22Rv1 (cell line): ENCODE data around the gene CIRBP.

Experiments
- H3K27ac ChIP-seq: fragments of 450-650 bp; 2 replicates; pipeline ENCODE4 v1.5.1; 2017
- ZFX ChIP-seq: fragments of 450-650 bp; IDR thresholded peaks from 2 replicates; pipeline ENCODE4 v1.6.1; 2017; ENCODE audit warnings: antibody characterized with exemption, borderline replicate concordance
- TF ChIP-seq, protein P1 (sequence below): fragments of 450-650 bp; IDR thresholded peaks from 2 replicates; pipeline ENCODE4 v1.5.1; 2017; ENCODE audit warnings: mild to moderate bottlenecking

The CIRBP gene

DNA sequence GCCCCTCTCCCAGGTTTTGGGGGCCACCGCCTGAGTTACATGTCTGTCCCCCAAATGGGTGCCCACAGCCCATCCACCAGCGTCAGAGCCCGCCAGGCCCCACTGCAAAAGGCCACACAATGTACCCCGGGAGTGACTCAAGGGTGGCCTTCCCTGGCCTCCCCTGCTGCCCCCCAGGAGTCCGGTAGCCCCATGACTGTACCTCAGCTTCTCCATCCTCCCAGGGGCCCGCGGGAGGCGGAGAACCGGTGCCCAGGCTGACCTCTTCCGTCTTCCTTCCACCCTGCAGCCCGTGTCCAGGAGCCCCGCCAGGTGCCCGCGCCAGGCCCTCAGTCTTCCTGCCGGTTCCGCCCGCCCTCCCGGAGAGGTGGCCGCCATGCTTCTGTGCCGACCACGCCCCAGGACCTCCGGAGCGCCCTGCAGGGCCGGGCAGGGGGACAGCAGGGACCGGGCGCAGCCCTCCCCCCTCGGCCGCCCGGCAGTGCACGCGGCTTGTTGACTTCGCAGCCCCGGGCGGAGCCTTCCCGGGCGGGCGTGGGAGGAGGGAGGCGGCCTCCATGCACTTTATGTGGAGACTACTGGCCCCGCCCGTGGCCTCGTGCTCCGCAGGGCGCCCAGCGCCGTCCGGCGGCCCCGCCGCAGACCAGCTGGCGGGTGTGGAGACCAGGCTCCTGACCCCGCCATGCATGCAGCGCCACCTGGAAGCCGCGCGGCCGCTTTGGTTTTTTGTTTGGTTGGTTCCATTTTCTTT, 41.7 kb upstream of the CIRBP start:
- TF ChIP-seq, protein P1, sequence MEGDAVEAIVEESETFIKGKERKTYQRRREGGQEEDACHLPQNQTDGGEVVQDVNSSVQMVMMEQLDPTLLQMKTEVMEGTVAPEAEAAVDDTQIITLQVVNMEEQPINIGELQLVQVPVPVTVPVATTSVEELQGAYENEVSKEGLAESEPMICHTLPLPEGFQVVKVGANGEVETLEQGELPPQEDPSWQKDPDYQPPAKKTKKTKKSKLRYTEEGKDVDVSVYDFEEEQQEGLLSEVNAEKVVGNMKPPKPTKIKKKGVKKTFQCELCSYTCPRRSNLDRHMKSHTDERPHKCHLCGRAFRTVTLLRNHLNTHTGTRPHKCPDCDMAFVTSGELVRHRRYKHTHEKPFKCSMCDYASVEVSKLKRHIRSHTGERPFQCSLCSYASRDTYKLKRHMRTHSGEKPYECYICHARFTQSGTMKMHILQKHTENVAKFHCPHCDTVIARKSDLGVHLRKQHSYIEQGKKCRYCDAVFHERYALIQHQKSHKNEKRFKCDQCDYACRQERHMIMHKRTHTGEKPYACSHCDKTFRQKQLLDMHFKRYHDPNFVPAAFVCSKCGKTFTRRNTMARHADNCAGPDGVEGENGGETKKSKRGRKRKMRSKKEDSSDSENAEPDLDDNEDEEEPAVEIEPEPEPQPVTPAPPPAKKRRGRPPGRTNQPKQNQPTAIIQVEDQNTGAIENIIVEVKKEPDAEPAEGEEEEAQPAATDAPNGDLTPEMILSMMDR = peak; percentile 30; the same call in 1 of the 2 replicates
- no peak for TF ChIP-seq ZFX
- peak overlapping the region; percentile 60 for H3K27ac ChIP-seq

DNA sequence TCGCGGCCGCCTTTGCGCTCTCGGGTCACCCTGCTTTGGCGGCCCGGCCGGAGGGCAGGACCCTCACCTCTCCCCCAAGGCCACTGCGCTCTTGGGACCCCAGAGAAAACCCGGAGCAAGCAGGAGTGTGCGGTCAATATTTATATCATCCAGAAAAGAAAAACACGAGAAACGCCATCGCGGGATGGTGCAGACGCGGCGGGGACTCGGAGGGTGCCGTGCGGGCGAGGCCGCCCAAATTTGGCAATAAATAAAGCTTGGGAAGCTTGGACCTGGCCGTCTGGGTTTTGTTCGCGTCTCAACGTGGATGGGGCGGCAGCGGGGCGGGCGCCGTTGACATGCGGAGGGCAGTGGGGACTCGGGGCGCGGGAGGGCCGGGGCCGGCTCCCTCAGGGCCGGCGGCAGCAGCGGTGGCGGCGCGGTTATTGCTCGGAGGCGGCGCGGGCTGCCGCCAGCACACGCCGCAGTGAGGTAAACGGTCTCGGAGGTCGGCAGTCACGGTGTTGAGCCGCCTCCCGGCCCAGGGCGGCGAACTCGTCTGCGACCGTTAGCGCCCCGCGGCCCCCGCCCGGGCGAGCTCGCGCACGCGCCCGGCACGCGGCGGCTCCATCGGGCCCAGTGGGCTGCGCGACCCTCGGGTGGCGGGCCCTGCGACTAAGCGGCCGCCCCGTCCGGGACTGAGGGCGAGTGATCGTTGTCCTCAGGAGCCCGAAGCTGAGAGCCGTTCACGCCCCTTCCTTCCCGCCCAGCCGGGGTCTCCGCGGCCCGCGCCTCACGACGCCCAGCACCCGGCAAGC, 40.8 kb upstream of the CIRBP start:
- H3K27ac ChIP-seq = peak overlapping the region; percentile 60
- TF ChIP-seq, protein P1 = no peak
- no peak for TF ChIP-seq ZFX

DNA sequence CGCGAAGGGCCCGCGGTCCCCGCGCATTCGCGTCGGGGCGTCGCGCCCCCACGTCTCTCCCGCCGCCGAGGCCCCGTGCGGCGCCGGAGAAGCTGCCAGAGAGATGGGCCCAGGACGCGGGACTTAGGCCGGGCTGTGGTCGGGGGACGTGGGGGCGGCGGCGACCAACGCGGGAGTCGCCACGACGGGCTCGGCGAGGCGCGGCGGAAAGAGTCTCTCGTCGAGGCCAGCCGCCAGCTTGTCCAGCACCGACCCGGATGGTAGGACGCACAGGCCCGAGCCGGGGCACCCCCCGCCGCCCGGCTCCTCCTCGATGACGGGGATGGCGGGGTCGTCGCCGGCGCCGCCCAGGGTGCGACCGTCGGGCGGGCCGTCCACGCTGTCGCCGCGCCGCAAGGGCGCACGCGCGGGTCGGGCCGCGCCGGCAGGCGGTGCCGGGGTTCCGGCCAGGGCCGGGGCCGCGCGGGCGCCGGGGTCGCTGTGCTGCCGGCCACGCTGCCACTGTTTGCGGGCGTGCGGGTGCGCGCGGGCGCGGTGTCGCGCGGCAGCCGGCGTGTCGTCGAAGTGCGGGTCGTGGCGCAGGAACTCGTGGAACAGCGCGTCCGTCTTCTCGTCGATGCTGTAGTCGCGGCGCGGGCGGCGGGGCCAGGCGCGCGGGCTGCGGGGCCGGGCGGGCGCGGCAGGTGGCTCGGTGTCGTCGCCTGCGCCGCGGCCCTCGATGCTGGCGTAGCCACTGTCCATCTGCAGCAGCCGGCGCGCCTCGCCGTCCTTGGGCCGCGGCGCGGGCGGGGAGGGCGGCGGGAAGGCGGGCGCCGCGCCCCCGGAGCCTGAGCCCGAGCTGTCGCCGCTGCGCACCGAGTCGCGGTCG, 39.8 kb upstream of the CIRBP start:
- TF ChIP-seq ZFX = no peak
- TF ChIP-seq, protein P1 = no peak

DNA sequence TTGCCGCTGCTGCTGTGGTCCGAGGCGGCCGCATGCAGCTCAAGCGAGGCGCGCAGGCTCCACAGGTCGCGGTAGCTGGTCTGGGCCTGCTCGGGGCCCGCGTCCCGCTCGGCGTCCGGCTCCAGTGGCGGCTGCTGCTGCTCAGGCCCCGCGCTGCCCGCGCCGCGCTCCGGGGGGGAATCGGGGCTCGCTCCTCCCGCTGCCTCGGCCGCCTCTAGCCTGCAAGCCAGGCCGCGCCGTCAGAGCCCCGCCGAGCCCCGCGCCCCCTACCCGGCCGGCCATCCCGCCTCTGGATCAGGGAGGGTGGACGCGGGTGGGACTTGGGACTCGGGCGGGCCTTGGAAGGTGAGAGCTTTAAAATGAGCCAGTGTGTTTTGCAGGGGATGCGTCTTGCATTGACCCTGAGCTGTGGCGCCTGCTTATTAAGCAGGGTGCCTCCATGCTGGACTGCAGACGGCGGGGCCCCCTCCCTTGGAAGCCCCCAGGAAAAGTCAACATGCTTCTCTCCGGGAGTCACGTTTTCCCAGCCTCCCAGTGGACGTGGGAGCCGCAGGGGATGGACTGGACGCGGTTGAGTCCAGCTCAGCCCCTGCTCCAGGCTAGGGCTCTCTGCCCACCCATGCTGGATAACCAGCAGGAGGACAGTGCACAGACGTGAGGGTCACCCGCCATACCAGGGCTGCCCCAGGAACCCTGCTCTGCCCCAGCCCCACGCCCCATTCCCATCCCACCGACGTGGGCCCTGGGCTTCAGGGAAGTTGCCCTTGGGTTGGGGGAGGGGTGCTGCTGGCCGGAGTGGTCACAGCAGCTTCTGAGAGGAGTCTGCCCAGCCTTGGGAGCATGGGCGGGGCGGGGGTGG, 39.0 kb upstream of the CIRBP start:
- no peak for TF ChIP-seq ZFX
- TF ChIP-seq, protein P1 = no peak
- H3K27ac ChIP-seq = no peak overlapping the region

More for the DNA sequence above, 39.8 kb upstream of the CIRBP start:
- no peak overlapping the region for H3K27ac ChIP-seq

DNA sequence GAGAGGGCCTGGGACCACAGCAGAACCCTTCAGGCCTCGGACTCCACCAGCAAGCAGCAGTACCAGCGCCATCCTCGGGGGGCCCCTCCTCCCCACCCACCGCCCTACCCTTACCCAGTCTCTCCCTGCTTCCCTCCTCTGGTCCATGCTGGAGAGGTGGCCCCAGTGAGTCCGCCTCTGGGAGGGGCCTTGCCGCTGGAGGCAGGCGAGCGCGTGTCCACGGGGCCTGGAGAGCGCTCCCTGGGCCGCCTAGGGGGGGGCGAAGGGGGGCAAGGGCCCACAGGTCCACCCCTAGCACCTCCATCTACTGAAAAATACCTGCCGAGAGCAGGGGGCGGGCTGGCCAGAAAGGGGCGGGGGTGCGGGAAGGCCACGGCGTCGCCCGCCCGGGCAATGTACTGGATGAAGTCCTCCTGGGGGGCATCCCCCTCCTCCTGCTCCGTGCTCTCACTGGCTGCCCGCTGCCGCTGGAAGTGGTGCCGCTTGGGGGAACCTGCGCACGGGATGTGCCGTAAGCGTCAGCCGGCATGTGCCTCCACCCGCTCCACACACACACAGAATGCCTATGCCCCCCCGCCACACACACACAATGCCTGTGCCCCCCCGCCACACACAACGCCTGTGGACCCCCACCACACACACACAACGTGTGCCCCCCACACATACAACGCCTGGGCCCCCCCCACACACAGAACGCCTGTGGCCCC, 38.2 kb upstream of the CIRBP start:
- H3K27ac ChIP-seq = no peak overlapping the region
- TF ChIP-seq ZFX = no peak
- TF ChIP-seq, protein P1 = no peak
